GM19395 (cell line): Measurements from ENCODE around the gene IRF4.

Experiments
- ATAC-seq: cut with Tn5 transposase; IDR thresholded peaks from one replicate; pipeline ENCODE4 v1.9.1; 2021; ENCODE audit warnings: mild to moderate bottlenecking, moderate library complexity; ENCODE audit not compliant: unreplicated experiment

Gene IRF4

GRCh38 chr6:453152-453551, 61.6 kb downstream of the IRF4 start:
- ATAC-seq = no peak

- ATAC-seq = no peak
These were observed 62.8 kb downstream of the IRF4 start for GRCh38 chr6:454148-454991.

DNA sequence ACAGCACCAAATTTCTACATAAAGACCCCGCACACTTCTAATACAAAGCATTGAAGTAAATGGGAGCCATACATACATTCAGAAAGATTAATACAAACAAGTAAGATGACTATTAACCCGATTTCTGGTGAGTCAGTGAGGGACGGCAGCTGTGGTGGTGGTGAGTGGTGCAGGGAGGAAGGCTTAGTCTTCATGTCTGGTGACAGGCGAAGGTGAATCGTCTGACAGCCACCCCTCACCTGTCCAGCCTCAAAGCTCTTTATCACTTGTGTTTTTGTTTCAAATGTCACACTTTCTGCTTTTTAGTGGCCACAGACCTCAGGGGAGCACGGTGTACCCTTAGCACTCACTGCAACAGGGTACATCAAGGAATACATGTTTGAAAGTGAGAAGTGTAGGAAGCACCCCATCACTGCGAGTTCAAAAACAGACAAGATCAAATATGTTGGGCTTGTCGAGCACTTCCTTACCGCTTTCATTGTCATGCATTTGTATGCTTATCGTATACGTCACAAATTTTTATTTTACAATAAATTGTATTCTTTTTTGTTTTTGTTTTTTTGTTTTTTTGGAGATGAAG, 63.5 kb downstream of the IRF4 start:
- no peak for ATAC-seq

GRCh38 chr6:455835-456234, 64.3 kb downstream of the IRF4 start:
- ATAC-seq = no peak

DNA sequence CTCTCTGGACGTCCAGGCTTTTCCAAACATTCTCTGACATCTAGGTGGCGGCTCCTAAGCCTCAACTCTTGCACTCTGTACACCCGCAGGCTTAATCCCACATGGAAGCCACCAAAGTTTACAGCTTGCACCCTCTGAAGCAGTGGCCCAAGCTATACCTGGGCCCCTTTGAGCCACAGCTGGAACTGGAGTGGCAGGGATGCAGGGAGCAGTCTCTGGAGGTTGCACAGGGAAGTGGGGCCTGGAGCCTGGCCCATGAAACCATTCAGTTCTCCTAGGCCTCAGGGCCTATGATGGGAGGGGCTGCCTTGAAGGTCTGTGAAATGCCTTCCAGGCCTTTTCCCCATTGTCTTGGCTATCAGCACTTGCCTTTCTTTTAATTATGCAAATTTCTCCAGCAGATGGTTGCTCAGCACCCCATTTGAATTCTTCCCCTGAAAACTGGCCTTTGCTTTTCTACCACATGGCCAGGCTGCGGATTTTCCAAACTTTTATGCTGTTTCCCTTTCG, 64.9 kb downstream of the IRF4 start:
- no peak for ATAC-seq

DNA sequence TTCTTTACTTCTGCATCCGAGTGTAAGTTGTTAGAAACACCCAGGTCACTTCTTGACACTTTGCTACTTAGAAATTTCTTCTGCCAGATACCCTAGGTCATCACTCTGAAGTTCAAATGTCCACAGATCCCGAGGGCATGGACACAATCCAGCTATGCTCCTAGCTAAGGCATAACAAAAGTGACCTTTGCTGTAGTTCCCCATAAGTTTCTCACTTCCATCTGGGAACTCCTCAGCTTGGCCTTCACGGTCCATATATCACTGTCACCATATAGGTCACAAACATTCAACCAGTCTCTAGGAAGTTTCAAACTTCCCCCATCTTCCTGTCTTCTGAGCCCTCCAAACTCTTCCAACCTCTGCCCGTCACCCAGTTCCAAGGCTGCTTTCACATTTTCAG, 65.3 kb downstream of the IRF4 start:
- no peak for ATAC-seq
